IPS-18c (cell line): Measurements from ENCODE around the gene NADK.
A peak's percentile ranks its signal among the peaks of the same experiment; 100 is the strongest.

ENCODE experiments used
- H3K4me3 ChIP-seq: 2 replicates; pipeline ENCODE4 v1.7.0; 2013; ENCODE audit warnings: low read depth, mild to moderate bottlenecking, low read length, moderate library complexity; ENCODE audit not compliant: insufficient read depth
- H3K9me3 ChIP-seq: one replicate; pipeline ENCODE4 v1.6.1; 2013; ENCODE audit warnings: mild to moderate bottlenecking, low read length, moderate library complexity; ENCODE audit not compliant: control insufficient read depth, insufficient read depth

Gene NADK

GRCh38 chr1:1776672-1777582 is 1.3 kb downstream of the NADK start:
- H3K9me3 ChIP-seq = no peaks in the 10 kb centered on the region
- H3K4me3 ChIP-seq = peak overlapping the region; percentile 91

DNA sequence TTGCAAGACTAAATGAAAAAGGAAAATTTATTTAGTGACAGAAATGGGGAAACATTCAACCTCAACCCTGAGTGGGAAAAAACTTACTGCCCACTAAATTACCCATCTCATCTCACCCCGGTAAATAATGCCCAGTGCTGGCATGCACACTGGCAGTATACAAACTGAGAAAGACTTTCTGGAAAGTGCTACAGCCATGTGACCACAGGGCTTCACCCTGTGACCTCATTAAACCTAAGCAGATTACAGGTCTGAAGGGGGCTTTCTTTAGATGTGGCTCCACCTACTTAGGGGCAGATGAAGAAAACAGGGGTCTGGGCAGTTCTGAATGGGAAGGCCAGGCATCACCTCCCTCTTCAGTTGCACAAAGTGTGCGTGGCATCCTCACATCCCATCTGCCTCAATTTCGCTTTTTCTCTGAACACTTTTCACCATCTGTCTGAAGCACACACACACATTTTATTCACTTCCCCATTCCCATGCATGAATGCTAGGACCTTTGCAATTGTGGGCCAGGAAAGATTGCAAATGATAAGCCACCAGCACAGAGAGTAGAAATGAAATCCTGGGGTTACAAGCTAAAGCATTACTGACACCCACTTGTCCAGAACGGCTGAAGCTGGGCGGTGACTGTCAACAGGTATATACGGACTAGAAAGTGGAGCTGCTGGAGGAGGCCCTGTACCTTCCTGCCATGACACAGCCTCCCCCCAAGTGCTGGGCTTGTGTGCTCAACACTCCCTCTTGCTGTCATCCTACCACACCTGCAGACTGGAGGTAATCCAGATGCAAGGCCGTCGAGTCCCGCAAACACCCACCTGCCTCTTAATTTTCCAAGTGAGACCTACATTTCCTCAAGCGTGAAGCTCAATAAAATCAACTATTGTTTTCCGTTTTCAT is 2.7 kb downstream of the NADK start:
- Histone ChIP-seq H3K9me3 (peaks cover 6% of the 10 kb centered on the region), H3K4me3 (no peak overlapping the region)

GRCh38 chr1:1773874-1774273 is 4.4 kb downstream of the NADK start:
- Histone ChIP-seq H3K9me3 (peaks cover 9% of the 10 kb centered on the region), H3K4me3 (no peak overlapping the region)

DNA sequence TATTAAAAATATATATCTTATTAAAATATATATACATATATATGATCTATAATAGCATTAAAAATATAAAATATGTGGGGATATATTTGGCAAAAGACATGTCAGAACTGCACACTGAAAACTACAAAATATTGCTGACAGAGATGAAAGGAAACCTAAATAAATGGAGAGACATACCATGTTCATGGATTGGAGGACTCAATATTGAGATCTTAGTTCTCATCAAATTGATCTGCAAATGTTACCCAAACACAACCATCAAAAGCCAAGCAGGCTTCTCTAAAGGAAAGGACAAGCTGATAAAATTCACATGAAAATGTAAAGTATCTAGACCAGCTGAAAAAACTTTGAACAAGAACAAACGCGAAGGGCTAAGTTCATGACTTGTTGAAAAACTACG is 7.2 kb downstream of the NADK start:
- Histone ChIP-seq H3K9me3 (peaks cover 9% of the 10 kb centered on the region), H3K4me3 (no peak overlapping the region)

DNA sequence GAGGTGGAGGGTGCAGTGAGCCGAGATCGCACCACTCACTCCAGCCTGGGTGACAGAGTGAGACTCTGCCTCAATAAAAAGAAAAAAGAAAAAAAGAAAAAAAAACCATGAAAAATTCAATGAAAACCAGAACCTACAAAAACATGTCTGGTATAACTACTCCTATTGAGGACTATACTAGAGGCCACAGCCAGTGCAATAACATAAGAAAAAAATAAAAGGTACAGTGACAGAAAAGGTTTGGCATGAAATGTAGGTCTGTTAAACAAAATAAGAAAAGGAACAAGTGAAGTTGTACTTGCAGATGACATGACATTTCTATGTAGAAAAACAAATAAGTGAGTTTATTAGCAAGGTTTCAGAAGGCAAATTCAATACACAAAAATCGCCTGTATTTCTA is 8.2 kb downstream of the NADK start:
- Histone ChIP-seq H3K4me3 (no peak overlapping the region), H3K9me3 (peaks cover 9% of the 10 kb centered on the region)

DNA sequence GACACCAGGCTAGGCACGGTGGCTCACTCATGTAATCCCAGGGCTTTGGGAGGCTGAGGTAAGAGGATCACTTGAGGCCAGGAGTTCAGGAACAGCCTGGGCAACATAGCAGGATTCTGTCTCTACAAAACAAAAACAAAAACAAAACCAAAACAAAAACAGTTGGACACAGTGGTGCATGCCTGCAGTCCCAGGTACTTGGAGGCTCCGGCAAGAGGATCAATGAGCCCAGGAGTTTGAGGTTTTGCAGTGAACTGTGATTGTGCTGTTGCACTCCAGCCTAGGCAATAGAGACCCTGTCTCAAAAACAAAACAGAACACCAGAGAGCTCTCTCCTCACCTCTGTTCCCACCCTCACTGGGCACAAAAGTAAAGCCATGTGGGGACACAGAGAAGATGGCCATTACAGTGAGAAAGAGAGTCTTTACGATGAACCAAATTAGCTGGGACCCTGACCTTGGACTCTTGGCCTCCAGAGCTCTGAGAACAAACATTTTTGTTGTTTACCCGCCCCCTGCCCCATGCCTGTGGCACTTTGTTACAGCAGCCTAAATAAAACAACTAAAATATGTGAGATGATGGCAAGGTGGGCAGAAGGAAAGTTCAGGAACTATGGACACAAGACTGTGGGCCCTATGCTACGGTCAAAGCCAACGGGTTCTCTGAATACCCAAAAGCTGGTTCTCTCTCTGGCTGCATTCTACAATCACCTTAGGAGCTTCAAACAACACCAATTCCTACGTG is 9.8 kb downstream of the NADK start:
- H3K9me3 ChIP-seq = peaks cover 9% of the 10 kb centered on the region

GRCh38 chr1:1764876-1765470 is 13.3 kb downstream of the NADK start:
- Histone ChIP-seq H3K9me3 (peaks cover 2% of the 10 kb centered on the region), H3K4me3 (no peak overlapping the region)

More for the DNA sequence above, 9.8 kb downstream of the NADK start:
- H3K4me3 ChIP-seq = no peak overlapping the region

DNA sequence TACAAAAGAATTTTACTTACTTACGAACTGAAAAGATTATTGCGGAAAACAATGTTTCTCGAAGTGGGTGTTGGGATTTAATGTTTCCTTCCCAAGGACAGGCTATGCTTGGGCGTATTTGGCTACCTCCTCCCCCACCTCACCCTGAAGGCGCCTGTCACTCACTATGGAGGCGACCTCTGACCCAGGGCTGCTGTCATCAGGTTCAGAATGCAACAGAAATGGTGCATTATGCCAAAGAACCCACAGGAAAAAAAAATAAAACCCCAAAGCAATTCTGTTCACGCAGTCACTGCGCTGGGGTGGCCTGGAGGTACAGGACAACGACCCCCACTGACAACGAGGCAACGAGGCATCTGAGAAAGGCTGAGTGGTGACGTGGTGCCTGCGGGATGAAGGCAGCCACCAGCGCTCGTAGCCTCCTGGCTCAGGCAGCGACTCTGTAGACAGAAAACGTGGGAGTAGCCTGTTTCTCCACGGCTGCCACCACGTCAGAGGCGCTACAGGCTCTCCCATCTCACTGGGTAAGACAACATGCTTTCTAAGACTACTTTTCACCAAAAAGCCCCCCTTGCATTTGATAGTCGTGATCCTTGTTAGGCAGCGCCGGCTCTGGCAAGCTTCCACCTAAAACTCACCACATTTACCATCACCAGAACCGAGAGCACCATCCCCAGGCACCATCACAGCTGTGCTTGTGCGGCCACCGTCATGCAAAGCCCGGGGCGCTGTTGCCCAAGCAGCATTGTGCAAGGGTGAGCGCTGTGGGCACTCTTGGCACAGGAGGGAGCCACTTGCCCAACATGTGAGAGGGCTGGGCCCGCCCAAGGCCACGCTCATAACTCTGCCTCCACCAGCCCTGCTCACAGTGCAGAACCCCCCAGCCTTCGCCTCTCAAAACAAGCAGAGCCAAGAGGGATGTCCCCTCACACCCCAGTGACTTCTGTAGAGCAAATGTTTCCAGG is 14.3 kb downstream of the NADK start:
- Histone ChIP-seq H3K4me3 (no peak overlapping the region), H3K9me3 (no peaks in the 10 kb centered on the region)

DNA sequence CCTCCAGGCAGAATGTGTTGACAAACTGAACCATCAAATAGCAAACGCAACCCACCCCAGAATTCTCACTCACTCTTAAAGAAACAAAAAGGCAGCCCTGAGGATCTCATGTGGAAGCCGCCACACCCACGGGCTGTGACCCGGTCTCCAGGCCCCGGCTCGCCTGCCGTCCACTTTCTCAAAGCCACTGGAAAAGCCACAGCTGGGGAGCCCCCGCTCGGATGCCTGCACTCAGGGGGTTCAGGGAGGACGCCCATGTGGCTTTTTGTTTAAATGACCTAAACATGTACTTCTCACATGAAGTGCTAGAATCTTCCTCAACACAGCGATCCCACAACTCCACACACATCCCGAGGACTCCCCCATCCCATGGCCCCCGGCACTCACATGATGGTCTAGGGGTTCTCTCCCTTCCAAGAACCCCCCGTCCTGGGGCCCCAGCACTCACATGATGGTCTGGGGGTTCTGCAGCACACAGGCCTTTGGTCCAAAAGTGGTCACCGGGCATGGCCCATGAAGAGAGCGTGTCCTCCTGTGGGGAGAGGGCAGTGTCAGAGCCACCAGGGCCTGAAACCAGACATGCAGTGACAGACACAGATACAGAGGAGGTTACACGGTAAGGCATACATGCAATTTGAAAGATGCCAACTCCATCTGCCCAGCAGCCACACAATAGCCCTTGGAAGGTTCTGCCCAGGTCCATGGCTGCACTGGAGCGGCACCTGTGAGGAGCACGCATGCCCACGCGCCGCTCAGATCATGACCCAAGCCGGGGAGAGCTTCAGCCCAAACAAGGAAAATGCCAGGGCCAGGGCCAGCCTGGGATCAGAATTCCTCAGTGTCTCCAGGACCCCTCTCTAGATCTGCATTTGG is 16.5 kb downstream of the NADK start:
- Histone ChIP-seq H3K9me3 (no peaks in the 10 kb centered on the region), H3K4me3 (no peak overlapping the region)

- Histone ChIP-seq H3K9me3 (no peaks in the 10 kb centered on the region), H3K4me3 (no peak overlapping the region)
Measured at GRCh38 chr1:1760715-1761114, 17.6 kb downstream of the NADK start.

GRCh38 chr1:1760345-1760650 is 18.0 kb downstream of the NADK start:
- H3K9me3 ChIP-seq = no peaks in the 10 kb centered on the region
- no peak overlapping the region for H3K4me3 ChIP-seq

- H3K4me3 ChIP-seq = no peak overlapping the region
- H3K9me3 ChIP-seq = no peaks in the 10 kb centered on the region
Measured at GRCh38 chr1:1759456-1760344, 18.6 kb downstream of the NADK start.

DNA sequence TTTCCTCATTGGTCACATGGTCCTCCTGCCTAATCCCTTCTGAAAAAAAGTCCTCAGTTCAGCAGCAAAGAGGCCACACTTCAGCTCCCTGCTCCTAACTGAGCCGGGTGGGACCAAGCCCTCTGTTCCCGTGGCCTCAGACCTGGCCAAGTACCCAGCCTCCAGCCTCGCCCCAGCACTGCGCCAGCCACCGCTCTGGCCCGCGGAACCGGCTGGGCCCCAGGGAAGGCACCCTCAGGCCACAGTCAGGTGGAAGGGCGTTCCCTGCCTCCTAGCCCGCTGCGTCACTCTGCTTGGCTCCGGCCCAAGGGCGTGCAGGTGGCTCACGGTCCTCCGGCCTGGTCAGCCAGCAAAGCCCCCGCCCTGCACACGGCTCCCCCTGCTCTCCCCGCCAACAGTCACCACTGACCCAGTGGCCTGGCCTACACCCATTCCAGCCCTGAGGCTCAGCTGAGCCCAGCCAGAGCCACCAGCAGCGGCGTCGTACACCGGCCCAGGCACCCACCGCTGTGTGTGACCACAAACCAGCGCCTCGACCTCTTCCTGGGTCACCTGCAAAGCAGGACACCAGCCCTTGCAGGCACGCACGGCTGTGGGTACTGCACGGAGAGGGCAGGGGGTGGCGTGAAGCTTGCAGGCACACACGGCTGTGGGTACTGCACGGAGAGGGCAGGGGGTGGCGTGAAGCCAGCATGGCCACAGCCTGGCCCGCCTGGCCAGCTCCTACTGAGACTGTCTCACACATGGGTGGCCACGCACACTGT is 19.4 kb downstream of the NADK start:
- Histone ChIP-seq H3K4me3 (no peak overlapping the region), H3K9me3 (no peaks in the 10 kb centered on the region)

- no peak overlapping the region for H3K4me3 ChIP-seq
- no peaks in the 10 kb centered on the region for H3K9me3 ChIP-seq
Measured at GRCh38 chr1:1758059-1758621, 20.1 kb downstream of the NADK start.
